K562 (cell line): ENCODE results near the gene ESRRG. TPM values are rescaled to one million over a fixed set of nuclear protein-coding genes. Genes with fewer than 3 reads are reported as not detected.

Source experiments
- ATAC-seq: fragments of 200-7000 bp; cut with Tn5 transposase; 3 replicates; pipeline ENCODE4 v1.9.1; 2020; ENCODE audit warnings: moderate library complexity
- BruUV-seq: library from RNA; stranded (reverse); fragments of 400-500 nt; replicated peaks from 2 replicates; lab custom pipeline; 2021; lab: Mats Ljungman, UMichigan
- CTCF ChIA-PET: fragments of 300-600 bp; formaldehyde crosslinking; extraction: SDS; loops from one replicate; lab custom pipeline; 2021; ENCODE audit warnings: low intra/inter-chr PET ratio; lab: Yijun Ruan, JAX
- POLR2A ChIA-PET: fragments of 300-600, 350-650 bp; sonication (Branson Sonifier 250); formaldehyde crosslinking; extraction: SDS; loops from one replicate; lab custom pipeline; 2021; ENCODE audit warnings: antibody characterized with exemption, inconsistent platforms; lab: Yijun Ruan, JAX
- DNase-seq, 4 experiments: peaks; one replicate each; pipeline versions ENCODE4 v3.0.0 to v3.0.0-alpha.2; 2011 to 2018; ENCODE audit warnings: low spot score in 3 of 4, mixed read lengths in 3 of 4; ENCODE audit errors: extremely low read depth in 1 of 4
- FAIRE-seq: peaks from 2 replicates; lab custom pipeline; 2011; peaks lifted over from hg19 to GRCh38; lab: Jason Lieb, UNC
- H2AFZ ChIP-seq: 2 replicates; pipeline ENCODE4 v1.6.0; 2011; ENCODE audit warnings: low read depth, low read length, control low read depth, inconsistent platforms
- H3K27ac ChIP-seq: fragments of 200-600 bp; 3 replicates; pipeline ENCODE4 v1.8.0; 2011; ENCODE audit warnings: low read depth, mild to moderate bottlenecking, control low read depth, inconsistent platforms, low read length, moderate library complexity, mixed read lengths; ENCODE audit errors: extremely low read depth
- H3K27me3 ChIP-seq, 2 experiments: fragments of 300-600 bp in 1 of 2; 2 replicates in 1 of 2; 3 replicates in 1 of 2; pipeline versions ENCODE4 v1.6.0 to v1.8.0; 2011; ENCODE audit warnings: inconsistent platforms in 2 of 2, low read length in 2 of 2, mild to moderate bottlenecking in 1 of 2, mixed read lengths in 1 of 2, moderate library complexity in 1 of 2; ENCODE audit not compliant: control insufficient read depth in 2 of 2, insufficient read depth in 2 of 2
- H3K36me3 ChIP-seq: fragments of 300-600 bp; 3 replicates; pipeline ENCODE4 v1.8.0; 2011; ENCODE audit warnings: mild to moderate bottlenecking, low read length, inconsistent platforms; ENCODE audit not compliant: control insufficient read depth, insufficient read depth
- H3K4me1 ChIP-seq, 2 experiments: fragments of 200-600 bp in 1 of 2; replicated peaks in 1 of 2; 2 replicates in 1 of 2; 3 replicates in 1 of 2; pipeline versions ENCODE4 v1.5.1 to v1.8.0; 2011; ENCODE audit warnings: inconsistent platforms in 2 of 2, low read length in 2 of 2, mild to moderate bottlenecking in 1 of 2, mixed read lengths in 1 of 2, moderate library complexity in 1 of 2; ENCODE audit not compliant: control insufficient read depth in 2 of 2, insufficient read depth in 2 of 2
- H3K4me2 ChIP-seq: 2 replicates; pipeline ENCODE4 v1.6.1; 2011; ENCODE audit warnings: low read length, control low read depth, inconsistent platforms, mixed read lengths; ENCODE audit not compliant: insufficient read depth
- H3K4me3 ChIP-seq: fragments of 200-600 bp; sonication (generic), shearing (Covaris generic); 2 replicates; pipeline ENCODE4 v1.5.1; 2016; ENCODE audit warnings: control low read depth, inconsistent platforms
- H3K79me2 ChIP-seq: fragments of 200-600 bp; 3 replicates; pipeline ENCODE4 v1.8.0; 2011; ENCODE audit warnings: low read length, inconsistent platforms; ENCODE audit not compliant: control insufficient read depth, insufficient read depth
- H3K9ac ChIP-seq, 2 experiments: 2 replicates each; pipeline versions ENCODE4 v1.6.0 to v1.6.1; 2011; ENCODE audit warnings: low read depth in 2 of 2, low read length in 2 of 2, control low read depth in 1 of 2, inconsistent platforms in 1 of 2, mild to moderate bottlenecking in 1 of 2, mixed read lengths in 1 of 2; ENCODE audit not compliant: insufficient read depth in 1 of 2
- H3K9me1 ChIP-seq: one replicate; pipeline ENCODE4 v1.6.0; 2011; ENCODE audit warnings: inconsistent platforms, mild to moderate bottlenecking, low read length, moderate library complexity; ENCODE audit not compliant: control insufficient read depth, insufficient read depth
- H3K9me3 ChIP-seq: replicated peaks from 2 replicates; pipeline ENCODE4 v1.5.1; 2011; ENCODE audit warnings: low read depth, low read length, inconsistent platforms; ENCODE audit not compliant: control insufficient read depth, insufficient read depth
- H4K20me1 ChIP-seq: replicated peaks from 2 replicates; pipeline ENCODE4 v1.6.1; 2011; ENCODE audit warnings: low read length, inconsistent platforms, mixed read lengths; ENCODE audit not compliant: control insufficient read depth, insufficient read depth
- BRD9 ChIP-seq: fragments of 450-650 bp; IDR thresholded peaks from 2 replicates; pipeline ENCODE4 v1.6.1; 2018; ENCODE audit warnings: low read depth; ENCODE audit not compliant: partially characterized antibody
- EP300 ChIP-seq: IDR thresholded peaks from 2 replicates; pipeline ENCODE4 v1.6.1; 2012; ENCODE audit warnings: low read length, improper control_type of control experiment
- GTF2F1 ChIP-seq: IDR thresholded peaks from 2 replicates; pipeline ENCODE4 v1.6.1; 2011; ENCODE audit warnings: low read depth, low read length, improper control_type of control experiment
- NELFE ChIP-seq: IDR thresholded peaks from 2 replicates; pipeline ENCODE4 v1.6.1; 2011; ENCODE audit warnings: mild to moderate bottlenecking; ENCODE audit not compliant: insufficient read depth, insufficient read length
- NFIX ChIP-seq: fragments of 250-450 bp; sonication (Bioruptor Pico); IDR thresholded peaks from 2 replicates; pipeline ENCODE4 v1.4.0; 2020; ENCODE audit warnings: low read depth, mild to moderate bottlenecking, moderate library complexity
- POU5F1 ChIP-seq: fragments of 150-350 bp; IDR thresholded peaks from 2 replicates; pipeline ENCODE4 v1.6.1; 2014; ENCODE audit warnings: borderline replicate concordance, low read length, low read depth, mild to moderate bottlenecking; ENCODE audit not compliant: partially characterized antibody
- whole genome bisulfite sequencing: fragments of 100-300 bp; shearing (Covaris generic); methylation state at CpG from one replicate; pipeline ENCODE4 v1.1.6; 2016; ENCODE audit warnings: low coverage, mixed read lengths; ENCODE audit not compliant: insufficient coverage; ENCODE audit errors: missing lambda C conversion rate; 5-methylcytosine and 5-hydroxymethylcytosine counted together
- in situ Hi-C: fragments of 300-500 bp; cut with MboI; formaldehyde crosslinking; loops from 4 replicates; pipeline ENCODE4 v1.15.0; 2018; ENCODE audit warnings: inconsistent platforms, mixed read lengths
- intact Hi-C: fragments of 100-400 bp; cut with micrococcal nuclease; formaldehyde crosslinking; loops from 2 replicates; pipeline ENCODE4 v1.14.2; 2022
- polyA plus RNA-seq, 8 experiments: library from polyadenylated mRNA; depleted of rRNA in 4 of 8; stranded (reverse) in 5 of 8; unstranded in 3 of 8; fragments of >200 nt; fragmentation: Nextera tagmentation in 2 of 8; fragmentation: Illumina TruSeq in 1 of 8; extraction: Ambion mirVana in 2 of 8; extraction: Trizol in 1 of 8; gene quantifications; 2 replicates each; pipeline versions ENCODE4 v1.2.1 to v1.2.3, GENCODE V29; 2011 to 2014; ENCODE audit warnings: inconsistent platforms in 1 of 8, missing spikeins in 1 of 8
- total RNA-seq, 7 experiments: library from RNA; depleted of rRNA in 6 of 7; stranded (reverse); fragments of >200 nt in 6 of 7; fragmentation: Illumina TruSeq in 2 of 7; extraction: Trizol in 2 of 7; gene quantifications; 2 replicates each; pipeline versions ENCODE4 v1.2.1 to v1.2.3, GENCODE V29; 2011 to 2021; ENCODE audit warnings: low replicate concordance in 1 of 7
- TF ChIP-seq, protein P1 (sequence below): fragments of 250-450 bp; sonication (Bioruptor Pico); IDR thresholded peaks from 2 replicates; pipeline ENCODE4 v1.4.0; 2020; ENCODE audit warnings: mild to moderate bottlenecking, moderate library complexity, borderline replicate concordance
- TF ChIP-seq, protein P2 (sequence below), 2 experiments: fragments of 450-650 bp in 1 of 2; sonication (generic) in 1 of 2; formaldehyde crosslinking in 1 of 2; IDR thresholded peaks in 1 of 2; conservative IDR thresholded peaks in 1 of 2; 2 replicates each; pipeline versions ENCODE4 v1.6.1 to v1.8.1; 2016 to 2023; ENCODE audit warnings: mild to moderate bottlenecking in 2 of 2, moderate library complexity in 2 of 2, inconsistent platforms in 1 of 2, missing genetic modification reagents in 1 of 2
- TF ChIP-seq, protein P3 (sequence below): fragments of 250-450 bp; sonication (Bioruptor Pico); IDR thresholded peaks from 2 replicates; pipeline ENCODE4 v1.5.0; 2021; ENCODE audit warnings: mild to moderate bottlenecking, moderate library complexity
- TF ChIP-seq, protein P4 (sequence below): fragments of 450-650 bp; formaldehyde crosslinking; IDR thresholded peaks from 2 replicates; pipeline ENCODE4 v1.4.0; 2022; ENCODE audit warnings: mild to moderate bottlenecking, moderate library complexity

The ESRRG gene
- total and polyA plus RNA-seq, 9 of the 15 experiments (the other 6 are each of a cell fraction or from before 2014, with no cell fraction given), result not detected

DNA sequence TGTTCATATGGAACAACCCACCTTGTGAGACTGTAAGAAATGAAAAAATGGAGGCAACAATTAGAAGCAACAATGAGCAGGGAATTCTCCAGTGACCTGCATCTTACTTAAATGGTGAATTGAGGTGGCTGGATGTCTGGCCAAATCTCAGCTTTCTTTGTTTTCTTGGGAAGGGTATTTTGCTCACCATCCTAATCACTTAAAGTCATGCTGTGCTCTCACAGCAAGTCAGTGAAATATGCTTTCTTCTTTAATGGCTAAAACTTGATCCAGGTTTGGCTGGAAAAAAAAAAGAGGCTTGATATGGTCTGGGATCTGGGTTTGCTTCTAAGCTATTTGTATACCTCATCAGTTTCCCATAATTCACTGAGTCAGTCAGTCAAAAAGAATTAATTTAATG is 124.8 kb downstream of the ESRRG start (continued):
- TF ChIP-seq NELFE (no peak), EP300 (no peak)
- TF ChIP-seq, protein P1, sequence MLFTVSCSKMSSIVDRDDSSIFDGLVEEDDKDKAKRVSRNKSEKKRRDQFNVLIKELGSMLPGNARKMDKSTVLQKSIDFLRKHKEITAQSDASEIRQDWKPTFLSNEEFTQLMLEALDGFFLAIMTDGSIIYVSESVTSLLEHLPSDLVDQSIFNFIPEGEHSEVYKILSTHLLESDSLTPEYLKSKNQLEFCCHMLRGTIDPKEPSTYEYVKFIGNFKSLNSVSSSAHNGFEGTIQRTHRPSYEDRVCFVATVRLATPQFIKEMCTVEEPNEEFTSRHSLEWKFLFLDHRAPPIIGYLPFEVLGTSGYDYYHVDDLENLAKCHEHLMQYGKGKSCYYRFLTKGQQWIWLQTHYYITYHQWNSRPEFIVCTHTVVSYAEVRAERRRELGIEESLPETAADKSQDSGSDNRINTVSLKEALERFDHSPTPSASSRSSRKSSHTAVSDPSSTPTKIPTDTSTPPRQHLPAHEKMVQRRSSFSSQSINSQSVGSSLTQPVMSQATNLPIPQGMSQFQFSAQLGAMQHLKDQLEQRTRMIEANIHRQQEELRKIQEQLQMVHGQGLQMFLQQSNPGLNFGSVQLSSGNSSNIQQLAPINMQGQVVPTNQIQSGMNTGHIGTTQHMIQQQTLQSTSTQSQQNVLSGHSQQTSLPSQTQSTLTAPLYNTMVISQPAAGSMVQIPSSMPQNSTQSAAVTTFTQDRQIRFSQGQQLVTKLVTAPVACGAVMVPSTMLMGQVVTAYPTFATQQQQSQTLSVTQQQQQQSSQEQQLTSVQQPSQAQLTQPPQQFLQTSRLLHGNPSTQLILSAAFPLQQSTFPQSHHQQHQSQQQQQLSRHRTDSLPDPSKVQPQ (CRISPR knock-in tag), result no peak
- TF ChIP-seq, protein P2, sequence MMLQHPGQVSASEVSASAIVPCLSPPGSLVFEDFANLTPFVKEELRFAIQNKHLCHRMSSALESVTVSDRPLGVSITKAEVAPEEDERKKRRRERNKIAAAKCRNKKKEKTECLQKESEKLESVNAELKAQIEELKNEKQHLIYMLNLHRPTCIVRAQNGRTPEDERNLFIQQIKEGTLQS (IDR thresholded peaks at IDR 0.05), result no peak
- TF ChIP-seq, protein P2 (CRISPR knock-in tag; conservative IDR thresholded peaks at IDR 0.05), result no peak
- TF ChIP-seq, all 486 proteins: peak for 0

DNA sequence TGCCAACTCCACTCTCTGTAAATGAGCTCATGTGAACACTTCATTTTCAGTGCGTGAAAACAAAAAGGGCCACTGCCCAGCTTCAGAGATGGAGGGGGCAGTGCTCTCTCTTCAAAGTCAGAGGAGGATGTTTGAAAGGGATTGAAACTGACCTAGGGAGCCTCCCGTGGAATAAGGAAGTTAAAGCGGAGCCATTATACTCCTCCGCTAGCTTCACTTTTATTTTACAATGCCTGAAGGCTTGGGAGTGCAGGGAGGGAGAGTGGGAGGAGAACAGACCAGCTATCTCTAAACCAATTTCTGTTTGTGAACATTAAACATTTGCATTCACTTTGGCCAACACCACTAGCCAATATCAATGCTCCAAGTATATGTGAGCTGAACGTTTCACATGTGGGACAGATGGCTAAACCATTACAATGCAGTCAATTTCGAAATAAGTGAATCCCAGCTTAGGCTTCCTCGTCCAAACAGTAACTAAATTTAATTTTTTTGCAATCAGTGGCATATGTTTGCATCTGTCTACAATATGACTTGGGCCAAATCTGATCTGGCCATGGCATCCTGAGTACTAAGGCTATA is 126.9 kb downstream of the ESRRG start:
- no TSS peak for BruUV-seq
- no peaks in the 10 kb centered on the region for H3K79me2 ChIP-seq
- H4K20me1 ChIP-seq, result no peaks in the 10 kb centered on the region
- H3K36me3 ChIP-seq, result no peaks in the 10 kb centered on the region
- ATAC-seq (no peak), DNase-seq (no peak), FAIRE-seq (no peak)
- H3K9me1 ChIP-seq, result no peaks in the 10 kb centered on the region
- intact Hi-C loops (no loop called here), in situ Hi-C loops (no loop called here)
- H3K4me2 ChIP-seq, result no peak overlapping the region
- no peak overlapping the region for H3K9ac ChIP-seq
- H3K27me3 ChIP-seq, result no peaks in the 10 kb centered on the region
- peaks cover 0 to 4% of the 10 kb centered on the region in 2 experiments; a peak in 1 of 5 replicates for H3K4me1 ChIP-seq
- no peak overlapping the region for H3K27ac ChIP-seq
- POLR2A ChIA-PET, result no interaction called here
- H3K4me3 ChIP-seq, result no peak overlapping the region
- no peaks in the 10 kb centered on the region for H3K9me3 ChIP-seq
- CTCF ChIA-PET, result no interaction called here
- WGBS, result under 1% methylated on average over 7 of the region's 7 CpGs
- no peak overlapping the region for H2AFZ ChIP-seq
- TF ChIP-seq, protein P3, sequence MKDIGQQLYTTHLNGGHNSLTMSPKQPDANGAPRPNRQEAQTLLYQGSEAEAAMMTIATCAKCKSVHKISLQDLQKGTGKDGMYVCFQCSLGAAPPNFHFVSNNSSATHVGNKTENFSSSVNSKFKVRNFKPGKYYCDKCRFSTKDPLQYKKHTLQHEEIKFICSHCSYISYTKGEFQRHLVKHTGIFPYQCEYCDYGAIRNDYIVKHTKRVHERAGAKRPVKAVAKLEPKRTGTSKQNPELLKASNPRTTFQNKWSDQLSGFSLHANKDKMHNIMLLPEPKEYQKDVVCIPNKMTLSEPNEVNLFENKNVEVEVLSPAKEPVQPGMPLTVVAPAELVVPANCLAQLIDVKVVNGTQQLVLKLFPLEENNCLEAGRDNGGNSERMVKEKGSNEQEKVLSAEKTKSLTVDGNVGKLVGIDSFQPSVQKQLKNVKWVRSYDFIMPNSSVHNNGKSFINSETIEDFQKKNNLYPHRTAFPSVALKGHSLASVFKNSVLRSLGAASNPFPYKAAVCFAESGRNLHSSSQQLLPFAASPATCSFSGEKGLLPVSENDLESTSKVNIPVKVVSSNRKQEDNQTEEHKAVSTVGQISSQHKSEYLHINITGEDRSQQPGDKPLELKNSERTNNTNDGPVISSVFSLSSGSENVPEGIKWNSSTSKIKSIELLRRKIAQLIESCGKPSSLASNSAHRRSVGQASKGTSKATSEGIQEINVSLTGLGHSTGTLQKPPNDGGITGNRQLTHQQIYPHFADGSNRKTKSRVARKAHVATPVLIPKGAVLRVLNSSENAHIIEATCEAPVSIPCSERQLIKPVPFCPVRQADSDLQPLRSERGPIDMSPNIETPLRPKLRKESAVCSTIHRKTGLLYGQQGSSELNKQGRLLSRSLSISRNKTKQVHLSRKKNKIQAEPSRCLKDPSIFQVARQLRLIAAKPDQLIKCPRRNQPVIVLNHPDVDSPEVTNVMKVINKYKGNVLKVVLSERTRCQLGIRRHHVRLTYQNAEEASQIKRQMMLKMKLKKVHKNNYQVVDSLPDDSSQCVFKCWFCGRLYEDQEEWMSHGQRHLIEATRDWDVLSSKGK (CRISPR knock-in tag), result no peak
- TF ChIP-seq POU5F1, result no peak
- TF ChIP-seq GTF2F1, result no peak
- no peak for TF ChIP-seq NFIX
- no peak for TF ChIP-seq BRD9
- TF ChIP-seq, protein P4, sequence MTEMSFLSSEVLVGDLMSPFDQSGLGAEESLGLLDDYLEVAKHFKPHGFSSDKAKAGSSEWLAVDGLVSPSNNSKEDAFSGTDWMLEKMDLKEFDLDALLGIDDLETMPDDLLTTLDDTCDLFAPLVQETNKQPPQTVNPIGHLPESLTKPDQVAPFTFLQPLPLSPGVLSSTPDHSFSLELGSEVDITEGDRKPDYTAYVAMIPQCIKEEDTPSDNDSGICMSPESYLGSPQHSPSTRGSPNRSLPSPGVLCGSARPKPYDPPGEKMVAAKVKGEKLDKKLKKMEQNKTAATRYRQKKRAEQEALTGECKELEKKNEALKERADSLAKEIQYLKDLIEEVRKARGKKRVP (CRISPR knock-in tag), result no peak
